K562 (cell line): ENCODE measurements around the gene WNT6. TPM values are rescaled to one million over a fixed set of nuclear protein-coding genes. Genes with fewer than 3 reads are reported as not detected.

Experiments
- ATAC-seq: fragments of 200-7000 bp; cut with Tn5 transposase; 3 replicates; pipeline ENCODE4 v1.9.1; 2020; ENCODE audit warnings: moderate library complexity
- BruUV-seq: library from RNA; stranded (reverse); fragments of 400-500 nt; replicated peaks from 2 replicates; lab custom pipeline; 2021; lab: Mats Ljungman, UMichigan
- CTCF ChIA-PET: fragments of 300-600 bp; formaldehyde crosslinking; extraction: SDS; loops from one replicate; lab custom pipeline; 2021; ENCODE audit warnings: low intra/inter-chr PET ratio; lab: Yijun Ruan, JAX
- POLR2A ChIA-PET: fragments of 300-600, 350-650 bp; sonication (Branson Sonifier 250); formaldehyde crosslinking; extraction: SDS; loops from one replicate; lab custom pipeline; 2021; ENCODE audit warnings: antibody characterized with exemption, inconsistent platforms; lab: Yijun Ruan, JAX
- DNase-seq, 4 experiments: peaks; one replicate each; pipeline versions ENCODE4 v3.0.0 to v3.0.0-alpha.2; 2011 to 2018; ENCODE audit warnings: low spot score in 3 of 4, mixed read lengths in 3 of 4; ENCODE audit errors: extremely low read depth in 1 of 4
- FAIRE-seq: peaks from 2 replicates; lab custom pipeline; 2011; peaks lifted over from hg19 to GRCh38; lab: Jason Lieb, UNC
- H2AFZ ChIP-seq: 2 replicates; pipeline ENCODE4 v1.6.0; 2011; ENCODE audit warnings: low read depth, low read length, control low read depth, inconsistent platforms
- H3K27ac ChIP-seq: fragments of 200-600 bp; 3 replicates; pipeline ENCODE4 v1.8.0; 2011; ENCODE audit warnings: low read depth, mild to moderate bottlenecking, control low read depth, inconsistent platforms, low read length, moderate library complexity, mixed read lengths; ENCODE audit errors: extremely low read depth
- H3K27me3 ChIP-seq, 2 experiments: fragments of 300-600 bp in 1 of 2; 2 replicates in 1 of 2; 3 replicates in 1 of 2; pipeline versions ENCODE4 v1.6.0 to v1.8.0; 2011; ENCODE audit warnings: inconsistent platforms in 2 of 2, low read length in 2 of 2, mild to moderate bottlenecking in 1 of 2, mixed read lengths in 1 of 2, moderate library complexity in 1 of 2; ENCODE audit not compliant: control insufficient read depth in 2 of 2, insufficient read depth in 2 of 2
- H3K36me3 ChIP-seq: fragments of 300-600 bp; 3 replicates; pipeline ENCODE4 v1.8.0; 2011; ENCODE audit warnings: mild to moderate bottlenecking, low read length, inconsistent platforms; ENCODE audit not compliant: control insufficient read depth, insufficient read depth
- H3K4me1 ChIP-seq, 2 experiments: fragments of 200-600 bp in 1 of 2; replicated peaks in 1 of 2; 2 replicates in 1 of 2; 3 replicates in 1 of 2; pipeline versions ENCODE4 v1.5.1 to v1.8.0; 2011; ENCODE audit warnings: inconsistent platforms in 2 of 2, low read length in 2 of 2, mild to moderate bottlenecking in 1 of 2, mixed read lengths in 1 of 2, moderate library complexity in 1 of 2; ENCODE audit not compliant: control insufficient read depth in 2 of 2, insufficient read depth in 2 of 2
- H3K4me2 ChIP-seq: 2 replicates; pipeline ENCODE4 v1.6.1; 2011; ENCODE audit warnings: low read length, control low read depth, inconsistent platforms, mixed read lengths; ENCODE audit not compliant: insufficient read depth
- H3K4me3 ChIP-seq: fragments of 200-600 bp; sonication (generic), shearing (Covaris generic); 2 replicates; pipeline ENCODE4 v1.5.1; 2016; ENCODE audit warnings: control low read depth, inconsistent platforms
- H3K79me2 ChIP-seq: fragments of 200-600 bp; 3 replicates; pipeline ENCODE4 v1.8.0; 2011; ENCODE audit warnings: low read length, inconsistent platforms; ENCODE audit not compliant: control insufficient read depth, insufficient read depth
- H3K9ac ChIP-seq, 2 experiments: 2 replicates each; pipeline versions ENCODE4 v1.6.0 to v1.6.1; 2011; ENCODE audit warnings: low read depth in 2 of 2, low read length in 2 of 2, control low read depth in 1 of 2, inconsistent platforms in 1 of 2, mild to moderate bottlenecking in 1 of 2, mixed read lengths in 1 of 2; ENCODE audit not compliant: insufficient read depth in 1 of 2
- H3K9me1 ChIP-seq: one replicate; pipeline ENCODE4 v1.6.0; 2011; ENCODE audit warnings: inconsistent platforms, mild to moderate bottlenecking, low read length, moderate library complexity; ENCODE audit not compliant: control insufficient read depth, insufficient read depth
- H3K9me3 ChIP-seq: replicated peaks from 2 replicates; pipeline ENCODE4 v1.5.1; 2011; ENCODE audit warnings: low read depth, low read length, inconsistent platforms; ENCODE audit not compliant: control insufficient read depth, insufficient read depth
- H4K20me1 ChIP-seq: replicated peaks from 2 replicates; pipeline ENCODE4 v1.6.1; 2011; ENCODE audit warnings: low read length, inconsistent platforms, mixed read lengths; ENCODE audit not compliant: control insufficient read depth, insufficient read depth
- CREM ChIP-seq: IDR thresholded peaks from 2 replicates; pipeline ENCODE4 v1.6.1; 2014; ENCODE audit warnings: antibody characterized with exemption, low read depth
- FIP1L1 ChIP-seq: fragments of 200-400 bp; formaldehyde crosslinking; IDR thresholded peaks from 2 replicates; pipeline ENCODE4 v1.6.1; 2018; ENCODE audit warnings: mild to moderate bottlenecking, low read depth, low read length; ENCODE audit not compliant: poor library complexity, severe bottlenecking
- HIVEP1 ChIP-seq: fragments of 250-450 bp; sonication (Bioruptor Pico); IDR thresholded peaks from 2 replicates; pipeline ENCODE4 v1.4.0; 2020; ENCODE audit warnings: mild to moderate bottlenecking
- ZNF217 ChIP-seq: sonication (generic); formaldehyde crosslinking; IDR thresholded peaks from 2 replicates; pipeline ENCODE4 v1.8.0; 2022; ENCODE audit warnings: mild to moderate bottlenecking, missing genetic modification reagents
- ZNF224 ChIP-seq: sonication (generic); formaldehyde crosslinking; IDR thresholded peaks from 2 replicates; pipeline ENCODE4 v1.8.0; 2022; ENCODE audit warnings: mild to moderate bottlenecking, missing genetic modification reagents
- ZNF347 ChIP-seq: fragments of 450-650 bp; formaldehyde crosslinking; IDR thresholded peaks from 2 replicates; pipeline ENCODE4 v1.4.0; 2020; ENCODE audit warnings: low read depth, mild to moderate bottlenecking, moderate library complexity
- WGBS: fragments of 100-300 bp; shearing (Covaris generic); methylation state at CpG from one replicate; pipeline ENCODE4 v1.1.6; 2016; ENCODE audit warnings: low coverage, mixed read lengths; ENCODE audit not compliant: insufficient coverage; ENCODE audit errors: missing lambda C conversion rate; 5-methylcytosine and 5-hydroxymethylcytosine counted together
- in situ Hi-C: fragments of 300-500 bp; cut with MboI; formaldehyde crosslinking; loops from 4 replicates; pipeline ENCODE4 v1.15.0; 2018; ENCODE audit warnings: inconsistent platforms, mixed read lengths
- intact Hi-C: fragments of 100-400 bp; cut with micrococcal nuclease; formaldehyde crosslinking; loops from 2 replicates; pipeline ENCODE4 v1.14.2; 2022
- polyA plus RNA-seq, 8 experiments: library from polyadenylated mRNA; depleted of rRNA in 4 of 8; stranded (reverse) in 5 of 8; unstranded in 3 of 8; fragments of >200 nt; fragmentation: Nextera tagmentation in 2 of 8; fragmentation: Illumina TruSeq in 1 of 8; extraction: Ambion mirVana in 2 of 8; extraction: Trizol in 1 of 8; gene quantifications; 2 replicates each; pipeline versions ENCODE4 v1.2.1 to v1.2.3, GENCODE V29; 2011 to 2014; ENCODE audit warnings: inconsistent platforms in 1 of 8, missing spikeins in 1 of 8
- total RNA-seq, 7 experiments: library from RNA; depleted of rRNA in 6 of 7; stranded (reverse); fragments of >200 nt in 6 of 7; fragmentation: Illumina TruSeq in 2 of 7; extraction: Trizol in 2 of 7; gene quantifications; 2 replicates each; pipeline versions ENCODE4 v1.2.1 to v1.2.3, GENCODE V29; 2011 to 2021; ENCODE audit warnings: low replicate concordance in 1 of 7
- TF ChIP-seq, protein P1 (sequence below): fragments of 250-450 bp; sonication (Bioruptor Pico); IDR thresholded peaks from 2 replicates; pipeline ENCODE4 v1.8.0; 2021; ENCODE audit warnings: mild to moderate bottlenecking, moderate library complexity
- TF ChIP-seq, protein P2 (sequence below), 2 experiments: fragments of 450-650 bp in 1 of 2; IDR thresholded peaks; 2 replicates each; pipeline ENCODE4 v1.6.1; 2011 to 2017; ENCODE audit warnings: low read depth in 2 of 2, antibody characterized with exemption in 1 of 2, borderline replicate concordance in 1 of 2, low read length in 1 of 2, mild to moderate bottlenecking in 1 of 2, mixed read lengths in 1 of 2; ENCODE audit not compliant: control insufficient read depth in 1 of 2
- TF ChIP-seq, protein P3 (sequence below), 2 experiments: IDR thresholded peaks; 2 replicates each; pipeline ENCODE4 v1.6.1; 2012; ENCODE audit warnings: improper control_type of control experiment in 2 of 2, low read depth in 2 of 2, low read length in 2 of 2, borderline replicate concordance in 1 of 2

WNT6 gene
- total and polyA plus RNA-seq, 9 of the 15 experiments (the other 6 are each of a cell fraction or from before 2014, with no cell fraction given) = not detected

DNA sequence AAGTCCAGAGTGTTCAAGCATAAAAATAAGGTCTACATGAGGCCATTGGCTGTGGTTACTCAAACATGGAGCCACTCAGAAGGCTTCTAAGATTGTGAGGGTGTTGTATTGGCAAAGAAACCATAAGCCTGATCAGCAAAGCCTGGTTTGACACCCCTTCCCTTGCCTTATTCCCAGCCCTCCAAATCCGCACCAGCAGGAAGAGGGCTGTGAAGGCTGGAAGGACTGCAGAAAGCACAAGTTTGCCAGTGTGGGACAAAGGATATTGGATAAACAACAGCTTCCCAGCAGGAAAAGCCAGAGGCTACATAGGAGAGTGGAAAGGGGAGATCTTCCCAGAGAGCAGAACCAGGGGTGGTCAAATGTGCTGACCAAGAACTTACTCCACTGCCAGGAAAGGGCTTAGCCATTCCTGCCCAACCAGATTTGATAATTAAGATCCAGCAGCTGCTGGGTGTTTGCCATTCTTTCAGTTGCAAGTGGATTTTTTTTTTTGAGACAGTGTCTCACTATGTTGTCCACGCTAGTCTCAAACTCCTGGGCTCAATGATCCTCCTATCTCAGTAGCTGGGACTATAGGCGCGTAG is 26.5 kb upstream of the WNT6 start:
- H3K4me2 ChIP-seq = no peak overlapping the region
- H3K27me3 ChIP-seq = peaks cover 2 to 57% of the 10 kb centered on the region in 2 experiments; a peak in 3 of 5 replicates
- ChIA-PET CTCF (no interaction called here), POLR2A (interaction anchor here (1.2 kb wide), 1 partner anchor 110 kb away, joined by 6 read pairs; no protein-coding TSS in a partner anchor)
- FAIRE-seq (no peak), DNase-seq (no peak), ATAC-seq (no peak)
- intact Hi-C loops (no loop called here), in situ Hi-C loops (no loop called here)
- H3K9ac ChIP-seq = no peak overlapping the region
- no peak overlapping the region for H3K4me3 ChIP-seq
- no peak overlapping the region for H3K27ac ChIP-seq
- no TSS peak for BruUV-seq
- no peak overlapping the region for H2AFZ ChIP-seq
- no peaks in the 10 kb centered on the region for H3K36me3 ChIP-seq
- H3K4me1 ChIP-seq = peaks cover 0 to 10% of the 10 kb centered on the region in 2 experiments; a peak in 1 of 5 replicates
- H3K79me2 ChIP-seq = no peaks in the 10 kb centered on the region
- WGBS = 0% methylated on average over 3 of the region's 4 CpGs
- TF ChIP-seq ZNF224 (CRISPR knock-in tag) (no peak), FIP1L1 (no peak), ZNF217 (CRISPR knock-in tag) (no peak), CREM (no peak), HIVEP1 (CRISPR knock-in tag) (no peak), ZNF347 (CRISPR knock-in tag) (no peak)
- TF ChIP-seq, protein P1, sequence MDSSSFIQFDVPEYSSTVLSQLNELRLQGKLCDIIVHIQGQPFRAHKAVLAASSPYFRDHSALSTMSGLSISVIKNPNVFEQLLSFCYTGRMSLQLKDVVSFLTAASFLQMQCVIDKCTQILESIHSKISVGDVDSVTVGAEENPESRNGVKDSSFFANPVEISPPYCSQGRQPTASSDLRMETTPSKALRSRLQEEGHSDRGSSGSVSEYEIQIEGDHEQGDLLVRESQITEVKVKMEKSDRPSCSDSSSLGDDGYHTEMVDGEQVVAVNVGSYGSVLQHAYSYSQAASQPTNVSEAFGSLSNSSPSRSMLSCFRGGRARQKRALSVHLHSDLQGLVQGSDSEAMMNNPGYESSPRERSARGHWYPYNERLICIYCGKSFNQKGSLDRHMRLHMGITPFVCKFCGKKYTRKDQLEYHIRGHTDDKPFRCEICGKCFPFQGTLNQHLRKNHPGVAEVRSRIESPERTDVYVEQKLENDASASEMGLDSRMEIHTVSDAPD = no peak
- TF ChIP-seq, protein P2, sequence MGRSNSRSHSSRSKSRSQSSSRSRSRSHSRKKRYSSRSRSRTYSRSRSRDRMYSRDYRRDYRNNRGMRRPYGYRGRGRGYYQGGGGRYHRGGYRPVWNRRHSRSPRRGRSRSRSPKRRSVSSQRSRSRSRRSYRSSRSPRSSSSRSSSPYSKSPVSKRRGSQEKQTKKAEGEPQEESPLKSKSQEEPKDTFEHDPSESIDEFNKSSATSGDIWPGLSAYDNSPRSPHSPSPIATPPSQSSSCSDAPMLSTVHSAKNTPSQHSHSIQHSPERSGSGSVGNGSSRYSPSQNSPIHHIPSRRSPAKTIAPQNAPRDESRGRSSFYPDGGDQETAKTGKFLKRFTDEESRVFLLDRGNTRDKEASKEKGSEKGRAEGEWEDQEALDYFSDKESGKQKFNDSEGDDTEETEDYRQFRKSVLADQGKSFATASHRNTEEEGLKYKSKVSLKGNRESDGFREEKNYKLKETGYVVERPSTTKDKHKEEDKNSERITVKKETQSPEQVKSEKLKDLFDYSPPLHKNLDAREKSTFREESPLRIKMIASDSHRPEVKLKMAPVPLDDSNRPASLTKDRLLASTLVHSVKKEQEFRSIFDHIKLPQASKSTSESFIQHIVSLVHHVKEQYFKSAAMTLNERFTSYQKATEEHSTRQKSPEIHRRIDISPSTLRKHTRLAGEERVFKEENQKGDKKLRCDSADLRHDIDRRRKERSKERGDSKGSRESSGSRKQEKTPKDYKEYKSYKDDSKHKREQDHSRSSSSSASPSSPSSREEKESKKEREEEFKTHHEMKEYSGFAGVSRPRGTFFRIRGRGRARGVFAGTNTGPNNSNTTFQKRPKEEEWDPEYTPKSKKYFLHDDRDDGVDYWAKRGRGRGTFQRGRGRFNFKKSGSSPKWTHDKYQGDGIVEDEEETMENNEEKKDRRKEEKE (IDR thresholded peaks at IDR 0.05; ENCODE audit: borderline replicate concordance in 1 of 2, control insufficient read depth in 1 of 2, low read depth in 2 of 2, low read length in 1 of 2) = no peak
- TF ChIP-seq, protein P3, sequence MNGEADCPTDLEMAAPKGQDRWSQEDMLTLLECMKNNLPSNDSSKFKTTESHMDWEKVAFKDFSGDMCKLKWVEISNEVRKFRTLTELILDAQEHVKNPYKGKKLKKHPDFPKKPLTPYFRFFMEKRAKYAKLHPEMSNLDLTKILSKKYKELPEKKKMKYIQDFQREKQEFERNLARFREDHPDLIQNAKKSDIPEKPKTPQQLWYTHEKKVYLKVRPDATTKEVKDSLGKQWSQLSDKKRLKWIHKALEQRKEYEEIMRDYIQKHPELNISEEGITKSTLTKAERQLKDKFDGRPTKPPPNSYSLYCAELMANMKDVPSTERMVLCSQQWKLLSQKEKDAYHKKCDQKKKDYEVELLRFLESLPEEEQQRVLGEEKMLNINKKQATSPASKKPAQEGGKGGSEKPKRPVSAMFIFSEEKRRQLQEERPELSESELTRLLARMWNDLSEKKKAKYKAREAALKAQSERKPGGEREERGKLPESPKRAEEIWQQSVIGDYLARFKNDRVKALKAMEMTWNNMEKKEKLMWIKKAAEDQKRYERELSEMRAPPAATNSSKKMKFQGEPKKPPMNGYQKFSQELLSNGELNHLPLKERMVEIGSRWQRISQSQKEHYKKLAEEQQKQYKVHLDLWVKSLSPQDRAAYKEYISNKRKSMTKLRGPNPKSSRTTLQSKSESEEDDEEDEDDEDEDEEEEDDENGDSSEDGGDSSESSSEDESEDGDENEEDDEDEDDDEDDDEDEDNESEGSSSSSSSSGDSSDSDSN (IDR thresholded peaks at IDR 0.05; ENCODE audit: borderline replicate concordance in 1 of 2, low read depth in 2 of 2, low read length in 2 of 2) = no peak
- H3K9me1 ChIP-seq = no peaks in the 10 kb centered on the region
- H3K9me3 ChIP-seq = no peaks in the 10 kb centered on the region
- no peaks in the 10 kb centered on the region for H4K20me1 ChIP-seq
